Midbrain (tissue), 1 donor: ENCODE data around the gene ST8SIA3.

Source experiments
- DNase-seq: peaks from one replicate; lab custom pipeline; 2025; lab: John Stamatoyannopoulos, UW

The ST8SIA3 gene

GRCh38 chr18:57352271-57352701 is at the start of gene ST8SIA3:
TSS of gene ST8SIA3 (plus strand) at chr18:57352557. CDS start at chr18:57352847, 290 bp downstream.
- DNase-seq = no peak

GRCh38 chr18:57311472-57311871 is 40.9 kb upstream of the ST8SIA3 start:
- no peak for DNase-seq

GRCh38 chr18:57312346-57313144 is 39.8 kb upstream of the ST8SIA3 start:
- DNase-seq = no peak

GRCh38 chr18:57320603-57321002 is 31.8 kb upstream of the ST8SIA3 start:
- no peak for DNase-seq

- no peak for DNase-seq
Observed at GRCh38 chr18:57325491-57326166, 26.7 kb upstream of the ST8SIA3 start.

- DNase-seq = no peak
Observed at GRCh38 chr18:57326718-57327323, 25.5 kb upstream of the ST8SIA3 start.

GRCh38 chr18:57328665-57329064 is 23.7 kb upstream of the ST8SIA3 start:
- no peak for DNase-seq

- no peak for DNase-seq
Observed at GRCh38 chr18:57329856-57330255, 22.5 kb upstream of the ST8SIA3 start.

GRCh38 chr18:57331718-57332117 is 20.6 kb upstream of the ST8SIA3 start:
- DNase-seq = no peak

GRCh38 chr18:57333940-57334339 is 18.4 kb upstream of the ST8SIA3 start:
- no peak for DNase-seq

- DNase-seq = no peak
Observed at GRCh38 chr18:57334383-57334782, 18.0 kb upstream of the ST8SIA3 start.

GRCh38 chr18:57336343-57336742 is 16.0 kb upstream of the ST8SIA3 start:
- no peak for DNase-seq

- DNase-seq = no peak
Observed at GRCh38 chr18:57337890-57338289, 14.5 kb upstream of the ST8SIA3 start.

- DNase-seq = no peak
Observed at GRCh38 chr18:57343833-57344232, 8.5 kb upstream of the ST8SIA3 start.

- DNase-seq = no peak
Observed at GRCh38 chr18:57346876-57347275, 5.5 kb upstream of the ST8SIA3 start.

GRCh38 chr18:57347784-57348183 is 4.6 kb upstream of the ST8SIA3 start:
- DNase-seq = no peak

- no peak for DNase-seq
Observed at GRCh38 chr18:57352761-57353136, 392 bp downstream of the ST8SIA3 start.

GRCh38 chr18:57353137-57353939 is 981 bp downstream of the ST8SIA3 start:
- no peak for DNase-seq

- peak; percentile 16 for DNase-seq
Observed at GRCh38 chr18:57353940-57354461, 1.6 kb downstream of the ST8SIA3 start.

- no peak for DNase-seq
Observed at GRCh38 chr18:57359433-57359832, 7.1 kb downstream of the ST8SIA3 start.

GRCh38 chr18:57362714-57363113 is 10.4 kb downstream of the ST8SIA3 start:
- DNase-seq = no peak

GRCh38 chr18:57364460-57364859 is 12.1 kb downstream of the ST8SIA3 start:
- no peak for DNase-seq
